ENCODE results near the gene RFESD. TPM values are rescaled to one million over a fixed set of nuclear protein-coding genes. Genes with fewer than 3 reads are reported as not detected.

RFESD gene
- total and polyA plus RNA-seq, 2 of the 8 experiments (the other 6 are each of a cell fraction or from before 2014, with no cell fraction given) = 1.7 to 2.0 TPM

DNA sequence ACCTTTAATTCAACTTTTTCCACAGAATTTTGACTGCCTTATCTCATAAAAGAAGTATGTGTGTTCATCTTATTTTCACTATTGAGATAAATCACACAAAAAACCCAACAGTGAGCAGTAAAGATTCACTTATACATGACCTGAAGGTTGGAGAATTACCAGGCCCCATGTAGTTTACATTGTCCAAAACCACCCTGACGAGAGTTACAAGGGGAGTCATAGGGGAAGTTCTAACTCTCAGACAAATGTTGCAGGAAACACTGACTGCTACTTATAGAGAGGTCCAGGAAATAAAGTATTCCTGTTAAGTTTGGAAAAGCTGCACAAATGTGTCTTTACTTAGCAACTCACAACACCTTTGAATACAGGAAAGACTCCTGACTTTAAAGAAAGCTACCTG is 22.2 kb downstream of the RFESD start (continued):
- TF ChIP-seq RFX5 (IDR thresholded peaks at IDR 0.05; ENCODE audit: borderline replicate concordance, low read depth, low read length) = no peak

Data from H1 (cell line).